Tibial nerve (tissue), 4 donors: ENCODE data around the gene RHEX. TPM values are rescaled to one million over a fixed set of nuclear protein-coding genes. Genes with fewer than 3 reads are reported as not detected.
A peak's percentile ranks its signal among the peaks of the same experiment; 100 is the strongest.

Experiments used
- DNase-seq, 2 donors: peaks; one replicate each; pipeline ENCODE4 v3.0.0-alpha.2; 2019; ENCODE audit warnings: low spot score in 2 of 2
- H3K27ac ChIP-seq, 4 donors: fragments of 200-600 bp; sonication (generic) in 3 of 4; one replicate each; pipeline ENCODE4 v1.5.1; 2017 to 2019; ENCODE audit warnings: mild to moderate bottlenecking in 1 of 4
- H3K27me3 ChIP-seq, 2 donors: fragments of 200-600 bp; sonication (generic) in 1 of 2; one replicate each; pipeline versions ENCODE4 v1.5.1 to v1.6.0; 2017 to 2019
- H3K36me3 ChIP-seq, 3 donors: fragments of 200-600 bp; sonication (generic); one replicate each; pipeline ENCODE4 v1.5.1; 2018 to 2019
- H3K4me1 ChIP-seq, 4 donors: fragments of 200-600 bp; sonication (generic) in 3 of 4; one replicate each; pipeline ENCODE4 v1.5.1; 2017 to 2019
- H3K4me3 ChIP-seq, 4 donors: fragments of 200-600 bp; sonication (generic) in 3 of 4; one replicate each; pipeline ENCODE4 v1.5.1; 2017 to 2019; ENCODE audit warnings: mild to moderate bottlenecking in 1 of 4, moderate library complexity in 1 of 4
- H3K9me3 ChIP-seq, 4 donors: fragments of 200-600 bp; sonication (generic) in 3 of 4; one replicate each; pipeline ENCODE4 v1.5.1; 2017 to 2019
- EP300 ChIP-seq, 2 donors: sonication (generic); formaldehyde crosslinking; IDR thresholded peaks; one replicate each; pipeline ENCODE4 v1.6.1; 2017; ENCODE audit warnings: antibody characterized with exemption in 2 of 2, mild to moderate bottlenecking in 1 of 2
- POLR2A ChIP-seq, 2 donors: fragments of 450-650 bp; IDR thresholded peaks; one replicate each; pipeline ENCODE4 v1.6.1; 2017; ENCODE audit warnings: antibody characterized with exemption in 2 of 2, mild to moderate bottlenecking in 2 of 2, moderate library complexity in 2 of 2
- WGBS, 2 donors: methylation state at CpG; one replicate each; pipeline ENCODE4 v1.1.5; 2018; 5-methylcytosine and 5-hydroxymethylcytosine counted together
- total RNA-seq, 4 donors: library from RNA; depleted of rRNA; stranded (reverse); fragments of >200 nt; gene quantifications; one replicate each; pipeline ENCODE4 v1.1.0, GENCODE V29; 2016
- TF ChIP-seq, protein P1 (sequence below), 5 experiments: fragments of 200-600 bp in 3 of 5; fragments of 450-650 bp in 2 of 5; sonication (generic) in 3 of 5; IDR thresholded peaks; one replicate each; pipeline ENCODE4 v1.5.1; 2016 to 2019; ENCODE audit warnings: antibody characterized with exemption in 5 of 5, mild to moderate bottlenecking in 3 of 5, moderate library complexity in 2 of 5

RHEX gene
- total RNA-seq, 4 donors from 2014 or later = 1.2 to 4.8 TPM; not detected in 2

DNA sequence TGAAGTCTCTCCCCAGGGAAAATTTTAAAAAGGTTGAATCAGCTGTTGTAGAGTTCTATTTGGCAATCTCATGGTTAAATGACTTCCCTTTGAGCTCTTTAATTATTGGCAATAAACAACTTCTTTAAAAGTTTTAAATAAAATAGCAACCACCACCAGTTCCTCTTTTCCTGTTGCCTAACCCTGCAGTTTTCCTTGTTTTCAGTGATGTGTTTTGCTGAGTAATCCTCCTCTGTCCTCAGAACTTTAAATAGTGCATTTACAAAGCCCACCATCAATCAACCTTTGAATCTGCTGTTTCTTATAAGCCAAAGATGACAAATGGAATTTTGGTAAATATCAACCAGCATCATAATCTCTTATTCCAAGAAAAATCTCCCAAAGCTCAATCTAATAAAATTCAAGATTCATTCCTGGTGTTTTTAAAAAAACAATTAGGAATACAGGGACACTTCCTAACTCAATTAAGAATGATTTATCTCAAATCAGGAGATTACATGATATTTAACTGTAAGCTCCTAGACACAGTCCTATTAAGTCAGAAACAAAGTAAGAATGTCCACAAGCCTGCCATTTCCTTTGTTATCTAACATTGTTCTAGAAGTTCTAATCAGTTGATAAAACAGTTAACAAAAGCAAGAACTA lies 49.4 kb downstream of the RHEX start:
- Histone ChIP-seq H3K27ac (no peak overlapping the region), H3K36me3 (no peaks in the 10 kb centered on the region), H3K4me3 (no peak overlapping the region), H3K27me3 (no peaks in the 10 kb centered on the region), H3K9me3 (no peaks in the 10 kb centered on the region), H3K4me1 (no peaks in the 10 kb centered on the region)
- TF ChIP-seq, protein P1, sequence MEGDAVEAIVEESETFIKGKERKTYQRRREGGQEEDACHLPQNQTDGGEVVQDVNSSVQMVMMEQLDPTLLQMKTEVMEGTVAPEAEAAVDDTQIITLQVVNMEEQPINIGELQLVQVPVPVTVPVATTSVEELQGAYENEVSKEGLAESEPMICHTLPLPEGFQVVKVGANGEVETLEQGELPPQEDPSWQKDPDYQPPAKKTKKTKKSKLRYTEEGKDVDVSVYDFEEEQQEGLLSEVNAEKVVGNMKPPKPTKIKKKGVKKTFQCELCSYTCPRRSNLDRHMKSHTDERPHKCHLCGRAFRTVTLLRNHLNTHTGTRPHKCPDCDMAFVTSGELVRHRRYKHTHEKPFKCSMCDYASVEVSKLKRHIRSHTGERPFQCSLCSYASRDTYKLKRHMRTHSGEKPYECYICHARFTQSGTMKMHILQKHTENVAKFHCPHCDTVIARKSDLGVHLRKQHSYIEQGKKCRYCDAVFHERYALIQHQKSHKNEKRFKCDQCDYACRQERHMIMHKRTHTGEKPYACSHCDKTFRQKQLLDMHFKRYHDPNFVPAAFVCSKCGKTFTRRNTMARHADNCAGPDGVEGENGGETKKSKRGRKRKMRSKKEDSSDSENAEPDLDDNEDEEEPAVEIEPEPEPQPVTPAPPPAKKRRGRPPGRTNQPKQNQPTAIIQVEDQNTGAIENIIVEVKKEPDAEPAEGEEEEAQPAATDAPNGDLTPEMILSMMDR (IDR thresholded peaks at IDR 0.05) = no peak
- no peak for TF ChIP-seq POLR2A (IDR thresholded peaks at IDR 0.05)
- TF ChIP-seq EP300 (IDR thresholded peaks at IDR 0.05) = no peak
- DNase-seq = no peak

DNA sequence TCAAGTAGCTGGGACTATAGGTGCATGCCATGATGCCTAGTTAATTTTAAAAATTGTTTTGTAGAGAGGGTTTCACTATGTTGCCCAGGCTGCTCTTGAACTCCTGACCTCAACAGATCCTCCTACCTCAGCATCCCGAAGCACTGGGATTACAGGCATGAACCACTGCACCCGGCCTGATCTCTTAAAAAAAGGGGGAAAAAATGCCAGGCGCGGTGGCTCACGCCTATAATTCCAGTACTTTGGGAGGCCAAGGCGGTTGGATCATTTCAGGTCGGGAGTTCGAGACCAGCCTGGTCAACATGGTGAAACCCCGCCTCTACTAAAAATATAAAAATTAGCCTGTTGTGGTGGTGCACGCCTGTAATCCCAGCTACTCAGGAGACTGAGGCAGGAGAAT lies 51.0 kb downstream of the RHEX start:
- Histone ChIP-seq H3K36me3 (no peaks in the 10 kb centered on the region), H3K27ac (no peak overlapping the region), H3K4me3 (no peak overlapping the region), H3K9me3 (no peaks in the 10 kb centered on the region), H3K4me1 (no peaks in the 10 kb centered on the region), H3K27me3 (no peaks in the 10 kb centered on the region)
- no peak for DNase-seq
- TF ChIP-seq EP300 (IDR thresholded peaks at IDR 0.05) = no peak
- TF ChIP-seq POLR2A (IDR thresholded peaks at IDR 0.05) = no peak
- TF ChIP-seq, protein P1 (IDR thresholded peaks at IDR 0.05) = no peak
- 90 to 95% methylated on average over 10 of the region's 10 CpGs for WGBS, 2 donors

DNA sequence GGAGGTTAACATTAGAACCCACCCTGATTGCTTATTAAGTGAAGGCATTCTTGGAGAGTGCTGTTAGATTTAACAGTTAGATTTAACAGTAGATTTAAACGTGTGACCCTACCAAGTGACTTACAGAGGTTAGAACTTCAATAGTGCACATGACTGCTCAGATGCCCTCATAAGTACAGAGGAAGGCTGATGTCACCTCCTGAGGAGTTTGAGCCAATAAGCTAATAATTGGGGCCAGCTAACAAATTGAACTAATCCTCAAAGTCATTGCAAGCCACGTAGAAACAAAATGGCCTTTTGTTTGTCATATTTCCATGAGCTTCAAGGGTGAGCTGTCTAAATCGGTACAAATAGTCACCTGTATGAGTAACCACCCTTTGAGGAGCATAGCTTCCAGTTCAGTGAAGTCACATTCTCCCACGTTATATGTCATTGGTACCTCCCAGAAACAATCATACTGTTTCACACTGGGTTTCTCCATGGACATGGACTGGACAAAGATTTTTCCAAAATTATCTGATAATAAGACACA lies 52.6 kb downstream of the RHEX start:
- no peak for DNase-seq
- H3K36me3 ChIP-seq = no peaks in the 10 kb centered on the region
- H3K9me3 ChIP-seq = no peaks in the 10 kb centered on the region
- no peaks in the 10 kb centered on the region for H3K27me3 ChIP-seq
- 68 to 75% methylated on average over 4 of the region's 4 CpGs for WGBS, 2 donors
- no peak overlapping the region for H3K4me3 ChIP-seq
- no peaks in the 10 kb centered on the region for H3K4me1 ChIP-seq
- TF ChIP-seq POLR2A (IDR thresholded peaks at IDR 0.05) = no peak
- TF ChIP-seq, protein P1 (IDR thresholded peaks at IDR 0.05) = no peak
- no peak overlapping the region for H3K27ac ChIP-seq

DNA sequence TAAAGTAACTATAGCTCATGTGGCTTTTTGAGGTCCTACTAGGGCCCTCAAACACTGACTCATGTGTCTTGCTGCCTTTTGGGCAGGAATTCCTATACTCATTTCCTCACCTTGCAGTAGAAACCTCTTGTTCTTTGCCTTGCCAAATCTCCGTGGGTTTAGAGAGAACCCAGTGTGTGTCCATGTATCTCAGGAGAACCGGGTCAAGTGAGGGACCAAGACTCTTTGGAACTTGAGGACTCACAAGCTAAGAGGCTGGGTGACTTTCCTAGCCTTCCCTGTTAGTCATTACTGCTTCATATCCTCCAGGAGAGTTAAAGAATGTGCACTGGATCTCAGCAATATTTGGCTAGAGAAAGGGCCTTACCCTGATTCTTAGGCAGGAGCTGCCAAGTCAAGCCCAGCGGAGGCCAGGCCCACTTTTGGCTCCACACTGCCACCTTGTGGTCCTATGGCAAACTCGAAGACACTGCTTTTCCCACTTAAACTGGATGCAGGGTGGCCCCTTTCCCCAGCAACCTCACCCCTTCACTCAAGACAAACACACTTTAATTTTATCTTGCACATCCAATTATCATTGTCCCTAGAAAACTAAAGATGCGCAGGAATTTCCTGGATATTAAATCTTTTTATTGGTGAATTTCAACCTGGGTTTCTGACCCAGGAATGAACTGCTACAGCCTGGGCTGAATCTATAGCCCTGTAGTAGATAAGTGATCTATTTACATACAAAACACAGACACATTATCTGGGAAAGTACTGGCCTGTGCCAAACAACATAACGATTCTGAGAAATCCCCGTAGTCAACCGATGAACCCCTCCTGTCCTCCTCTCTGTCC lies 53.6 kb downstream of the RHEX start:
- Histone ChIP-seq H3K9me3 (no peaks in the 10 kb centered on the region), H3K27me3 (no peaks in the 10 kb centered on the region), H3K27ac (no peak overlapping the region), H3K36me3 (no peaks in the 10 kb centered on the region), H3K4me1 (no peaks in the 10 kb centered on the region), H3K4me3 (no peak overlapping the region)
- TF ChIP-seq, protein P1 (IDR thresholded peaks at IDR 0.05) = peak; percentile 75 to 89 (median 83)
- TF ChIP-seq POLR2A (IDR thresholded peaks at IDR 0.05) (no peak), EP300 (IDR thresholded peaks at IDR 0.05) (no peak)
- peak; percentile 66 to 83 for DNase-seq
- WGBS, 2 donors = 41% methylated on average over 8 of the region's 8 CpGs

DNA sequence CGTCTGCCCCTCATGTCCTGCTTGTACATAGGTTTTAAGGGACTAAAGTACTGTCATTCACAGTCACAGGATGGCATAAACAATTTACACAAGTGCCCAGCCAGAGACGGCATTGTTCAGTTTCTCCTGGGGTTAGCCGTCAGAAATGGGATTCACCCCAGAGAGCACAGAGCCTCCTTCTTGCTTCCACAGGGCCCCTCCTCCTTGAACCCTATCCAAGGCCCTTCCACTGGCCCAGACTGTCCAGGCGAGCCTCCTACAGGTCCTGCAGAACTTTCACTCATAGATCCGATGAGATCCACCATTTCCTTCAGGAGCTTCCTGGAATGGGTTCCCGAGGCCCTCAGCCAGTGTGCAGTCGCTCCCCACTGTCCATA lies 54.2 kb downstream of the RHEX start:
- Histone ChIP-seq H3K27ac (no peak overlapping the region), H3K27me3 (no peaks in the 10 kb centered on the region), H3K4me1 (no peaks in the 10 kb centered on the region), H3K4me3 (no peak overlapping the region), H3K36me3 (no peaks in the 10 kb centered on the region), H3K9me3 (no peaks in the 10 kb centered on the region)
- no peak for DNase-seq
- WGBS, 2 donors = 56 to 70% methylated on average over 7 of the region's 7 CpGs
- no peak for TF ChIP-seq EP300 (IDR thresholded peaks at IDR 0.05)
- TF ChIP-seq, protein P1 (IDR thresholded peaks at IDR 0.05) = no peak
- no peak for TF ChIP-seq POLR2A (IDR thresholded peaks at IDR 0.05)
